Muscle of leg (tissue), 11 donors: ENCODE measurements around the gene CFAP74. TPM values are rescaled to one million over a fixed set of nuclear protein-coding genes. Genes with fewer than 3 reads are reported as not detected.

ENCODE experiments used
- DNase-seq: peaks from one replicate; pipeline ENCODE4 v3.0.0; 2013
- H3K27ac ChIP-seq: one replicate; pipeline ENCODE4 v1.5.1; 2013; ENCODE audit warnings: mild to moderate bottlenecking, low read length, control low read depth
- H3K27me3 ChIP-seq: one replicate; pipeline ENCODE4 v1.6.1; 2013; ENCODE audit warnings: low read length; ENCODE audit not compliant: control insufficient read depth, insufficient read depth
- H3K36me3 ChIP-seq: one replicate; pipeline ENCODE4 v1.6.1; 2013; ENCODE audit warnings: low read length; ENCODE audit not compliant: control insufficient read depth, insufficient read depth
- H3K4me1 ChIP-seq: one replicate; pipeline ENCODE4 v1.6.1; 2013; ENCODE audit warnings: low read length; ENCODE audit not compliant: control insufficient read depth, insufficient read depth
- H3K4me3 ChIP-seq: one replicate; pipeline ENCODE4 v1.5.1; 2013; ENCODE audit warnings: low read length, control low read depth
- H3K9me3 ChIP-seq: replicated peaks from 2 replicates; pipeline ENCODE4 v1.6.1; 2013; ENCODE audit warnings: low read depth, low read length; ENCODE audit not compliant: control insufficient read depth
- WGBS: methylation state at CpG from one replicate; pipeline ENCODE4 v1.1.5; 2013; ENCODE audit warnings: missing lambda C conversion rate; ENCODE audit not compliant: insufficient coverage; 5-methylcytosine and 5-hydroxymethylcytosine counted together
- polyA plus RNA-seq, 8 donors: library from polyadenylated mRNA; unstranded; fragments of 120-200 nt; gene quantifications; one replicate each; pipeline versions ENCODE4 v1.2.1 to v1.2.3, GENCODE V29; 2013; ENCODE audit warnings: inconsistent platforms in 1 of 8, low replicate concordance in 1 of 8; ENCODE audit not compliant: insufficient read length in 8 of 8, insufficient read depth in 1 of 8
- total RNA-seq: library from RNA; stranded (reverse); fragments of 120-200 nt; gene quantifications from one replicate; pipeline ENCODE4 v1.2.4, GENCODE V29; 2013

The CFAP74 gene
- total and polyA plus RNA-seq, 9 donors = 0.04 to 0.72 (median 0.22) TPM; not detected in 2

GRCh38 chr1:1914971-1915692 lies 88.5 kb downstream of the CFAP74 start, which contains the start of gene CALML6:
Gene CALML6 (plus strand): TSS chr1:1915260. CDS start chr1:1915281, 21 bp downstream.
- WGBS = 79% methylated on average over 15 of the region's 15 CpGs

GRCh38 chr1:1914101-1914970 lies 89.2 kb downstream of the CFAP74 start:
- no peaks in the 10 kb centered on the region for H3K27me3 ChIP-seq
- 49% methylated on average over 13 of the region's 20 CpGs for WGBS
- peak overlapping the region; percentile 43 for H3K4me3 ChIP-seq
- no peaks in the 10 kb centered on the region for H3K9me3 ChIP-seq
- peak overlapping the region; percentile 94 for H3K27ac ChIP-seq
- peaks cover 67% of the 10 kb centered on the region for H3K4me1 ChIP-seq
- no peaks in the 10 kb centered on the region for H3K36me3 ChIP-seq
- DNase-seq = peak; percentile 81

More at GRCh38 chr1:1914971-1915692, 88.5 kb downstream of the CFAP74 start, which contains the start of gene CALML6:
- Histone ChIP-seq H3K27me3 (no peaks in the 10 kb centered on the region), H3K27ac (peak within 1 kb of the TSS; percentile 94), H3K4me1 (peaks cover 69% of the 10 kb centered on the region), H3K36me3 (no peaks in the 10 kb centered on the region), H3K9me3 (no peaks in the 10 kb centered on the region), H3K4me3 (peak within 1 kb of the TSS; percentile 43)
- peak; percentile 54 for DNase-seq

- WGBS = 90% methylated on average over 2 of the region's 13 CpGs
These were observed 92.1 kb downstream of the CFAP74 start for GRCh38 chr1:1911350-1912041.

GRCh38 chr1:1910651-1911331 lies 92.8 kb downstream of the CFAP74 start:
- peaks cover 61% of the 10 kb centered on the region for H3K4me1 ChIP-seq
- WGBS = 79% methylated on average over 16 of the region's 22 CpGs
- H3K9me3 ChIP-seq = no peaks in the 10 kb centered on the region
- H3K36me3 ChIP-seq = no peaks in the 10 kb centered on the region
- no peaks in the 10 kb centered on the region for H3K27me3 ChIP-seq
- no peak overlapping the region for H3K4me3 ChIP-seq
- H3K27ac ChIP-seq = no peak overlapping the region
- DNase-seq = no peak

More at GRCh38 chr1:1911350-1912041, 92.1 kb downstream of the CFAP74 start:
- no peak for DNase-seq
- Histone ChIP-seq H3K9me3 (no peaks in the 10 kb centered on the region), H3K4me1 (peaks cover 63% of the 10 kb centered on the region), H3K27me3 (no peaks in the 10 kb centered on the region), H3K27ac (no peak overlapping the region), H3K4me3 (no peak overlapping the region), H3K36me3 (no peaks in the 10 kb centered on the region)

GRCh38 chr1:1910033-1910465 lies 93.5 kb downstream of the CFAP74 start:
- Histone ChIP-seq H3K27me3 (no peaks in the 10 kb centered on the region), H3K36me3 (no peaks in the 10 kb centered on the region), H3K9me3 (no peaks in the 10 kb centered on the region), H3K4me1 (peaks cover 54% of the 10 kb centered on the region), H3K27ac (peak overlapping the region; percentile 85), H3K4me3 (peak overlapping the region; percentile 56)
- no peak for DNase-seq
- WGBS = no CpG with 5 or more reads among the region's 6 CpGs

- Histone ChIP-seq H3K36me3 (no peaks in the 10 kb centered on the region), H3K9me3 (no peaks in the 10 kb centered on the region), H3K27me3 (no peaks in the 10 kb centered on the region), H3K4me3 (peak overlapping the region; percentile 55), H3K4me1 (peaks cover 38% of the 10 kb centered on the region), H3K27ac (peak overlapping the region; percentile 76)
- no peak for DNase-seq
- WGBS = 5% methylated on average over 21 of the region's 21 CpGs
These were observed 95.1 kb downstream of the CFAP74 start for GRCh38 chr1:1908506-1908791.

GRCh38 chr1:1907098-1907736 lies 96.4 kb downstream of the CFAP74 start:
- H3K4me1 ChIP-seq = peaks cover 37% of the 10 kb centered on the region
- peak overlapping the region; percentile 55 for H3K27ac ChIP-seq
- no peaks in the 10 kb centered on the region for H3K36me3 ChIP-seq
- no peaks in the 10 kb centered on the region for H3K9me3 ChIP-seq
- peak; percentile 40 for DNase-seq
- H3K4me3 ChIP-seq = no peak overlapping the region
- no peaks in the 10 kb centered on the region for H3K27me3 ChIP-seq
- WGBS = 77% methylated on average over 5 of the region's 8 CpGs

GRCh38 chr1:1906185-1907097 lies 97.1 kb downstream of the CFAP74 start:
- H3K27ac ChIP-seq = peak overlapping the region; percentile 55
- no peak overlapping the region for H3K4me3 ChIP-seq
- H3K9me3 ChIP-seq = no peaks in the 10 kb centered on the region
- no peaks in the 10 kb centered on the region for H3K27me3 ChIP-seq
- DNase-seq = peak; percentile 90
- peaks cover 37% of the 10 kb centered on the region for H3K4me1 ChIP-seq
- no peaks in the 10 kb centered on the region for H3K36me3 ChIP-seq
- 20% methylated on average over 15 of the region's 15 CpGs for WGBS
